ENCODE data around the gene CSNK1E. TPM values are rescaled to one million over a fixed set of nuclear protein-coding genes. Genes with fewer than 3 reads are reported as not detected.
"Not testable (repeated sequence)": the region's sequence is repeated elsewhere in the genome, so short reads cannot be mapped to it uniquely, and the experiment has no call there.

The CSNK1E gene
- 12.6 TPM for polyA plus RNA-seq

DNA sequence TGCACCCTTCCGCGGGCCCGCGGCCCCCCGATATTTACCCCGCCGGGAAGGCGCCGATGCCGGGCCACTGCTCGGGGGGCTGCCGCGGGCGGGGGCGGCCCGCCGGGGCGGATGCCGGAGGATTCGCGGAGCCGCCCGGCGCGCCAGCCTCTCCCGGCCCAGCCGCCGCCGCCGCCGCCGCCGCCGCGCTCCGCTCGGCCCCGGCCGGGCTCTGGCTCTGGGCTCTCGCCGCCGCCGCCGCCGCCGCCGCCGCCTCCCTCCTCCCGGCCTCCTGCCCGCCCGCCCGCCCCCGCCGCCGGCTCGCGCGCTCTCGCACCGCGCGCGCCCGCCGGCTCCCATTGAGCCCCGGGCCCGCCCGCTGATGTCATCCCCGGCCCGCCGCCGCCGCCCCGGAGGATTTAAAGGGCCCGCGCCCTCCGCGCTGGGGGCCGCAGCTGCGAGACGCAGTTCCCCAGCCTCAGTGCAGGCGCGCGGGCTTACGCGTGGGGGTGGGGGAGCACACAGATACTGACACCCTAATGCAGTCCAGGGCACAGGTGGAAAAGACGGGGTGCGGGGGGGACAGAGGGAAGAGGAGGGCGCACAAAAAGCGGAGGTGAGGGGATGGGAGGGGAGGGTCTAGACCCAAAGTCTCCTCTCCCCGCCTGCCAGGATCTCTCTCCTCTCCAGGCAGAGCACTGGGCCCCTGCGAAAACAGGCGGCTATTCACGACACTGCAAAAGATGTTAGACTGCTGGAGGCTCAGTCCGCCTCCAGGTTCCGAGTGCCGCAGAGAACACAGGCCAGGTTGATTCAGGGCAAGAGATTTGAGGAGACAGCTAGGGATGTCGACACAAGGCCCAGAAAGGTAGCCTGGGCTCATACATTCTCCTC lies at the start of gene CSNK1E:
CSNK1E (minus strand) TSS at position 312 of the 873 bp plus-strand sequence. CDS start 3,276 bp downstream, outside the sequence.
- Mint-ChIP-seq H3K27ac (peak within 1 kb of the TSS; percentile 94 to 100 (median 98)), H3K4me1 (peaks cover 31 to 52% (median 44%) of the 10 kb centered on the region in 3 donors), H3K36me3 (no peaks in the 10 kb centered on the region), H3K9me3 (no peaks in the 10 kb centered on the region), H3K27me3 (no peaks in the 10 kb centered on the region), H3K4me3 (peak within 1 kb of the TSS; percentile 82 to 99 (median 96))

DNA sequence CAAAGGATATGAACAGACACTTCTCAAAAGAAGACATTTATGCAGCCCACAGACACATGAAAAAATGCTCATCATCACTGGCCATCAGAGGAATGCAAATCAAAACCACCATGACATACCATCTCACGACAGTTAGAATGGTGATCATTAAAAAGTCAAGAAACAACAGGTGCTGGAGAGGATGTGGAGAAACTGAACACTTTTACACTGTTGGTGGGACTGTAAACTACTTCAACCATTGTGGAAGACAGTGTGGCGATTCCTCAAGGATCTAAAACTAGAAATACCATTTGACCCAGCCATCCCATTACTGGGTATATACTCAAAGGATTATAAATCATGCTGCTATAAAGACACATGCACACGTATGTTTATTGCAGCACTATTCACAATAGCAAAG lies 48.6 kb upstream of the CSNK1E start:
- not testable (repeated sequence) for H3K27me3 Mint-ChIP-seq, H3K9me3 Mint-ChIP-seq, H3K27ac Mint-ChIP-seq, H3K36me3 Mint-ChIP-seq
- Mint-ChIP-seq H3K4me1 (peaks cover 16 to 22% (median 18%) of the 10 kb centered on the region in 3 donors), H3K4me3 (peak overlapping the region in 1 of 4 donors; percentile 23)

DNA sequence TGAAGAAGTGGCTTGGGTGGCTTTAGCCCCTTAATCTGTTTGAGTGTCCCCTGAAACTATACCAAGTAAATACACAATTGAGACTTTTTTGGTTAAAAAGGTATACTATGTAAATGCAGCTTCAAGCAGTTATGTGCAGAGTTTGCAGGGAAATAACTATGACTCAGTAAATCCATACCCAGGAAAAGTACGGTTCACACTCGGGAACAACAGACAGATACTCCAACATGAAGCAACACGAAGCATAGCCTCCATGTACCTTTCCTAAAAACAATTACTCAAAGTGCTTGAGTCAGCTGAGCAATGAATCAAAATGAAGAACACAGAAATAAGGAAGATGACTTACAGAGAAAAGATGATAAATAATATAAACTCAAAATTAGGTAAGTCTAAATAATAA lies 47.9 kb upstream of the CSNK1E start:
- not testable (repeated sequence) for H3K36me3 Mint-ChIP-seq, H3K27ac Mint-ChIP-seq, H3K9me3 Mint-ChIP-seq, H3K27me3 Mint-ChIP-seq
- Mint-ChIP-seq H3K4me1 (peaks cover 13 to 19% (median 18%) of the 10 kb centered on the region in 3 donors), H3K4me3 (peak overlapping the region in 1 of 4 donors; percentile 70)

DNA sequence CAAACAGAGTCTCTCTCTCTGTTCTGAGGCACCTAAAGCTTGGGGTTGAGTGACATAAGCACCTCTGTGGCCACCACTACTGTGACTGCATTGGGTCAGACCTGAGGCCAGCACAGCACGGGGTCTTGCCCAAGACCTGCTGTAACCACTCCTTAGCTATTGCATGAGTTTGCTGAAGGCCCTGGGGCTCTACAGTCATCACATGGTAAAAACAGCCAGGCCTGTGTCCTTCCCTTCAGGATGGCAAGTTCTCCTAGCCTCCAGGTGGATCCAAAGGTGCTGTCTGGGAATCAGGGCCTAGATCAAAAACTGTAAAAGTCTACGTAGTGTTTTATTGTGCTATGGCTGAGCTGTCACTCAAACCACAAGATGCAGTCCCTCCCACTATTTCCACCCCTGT lies 43.3 kb upstream of the CSNK1E start:
- not testable (repeated sequence) for H3K27ac Mint-ChIP-seq, H3K4me1 Mint-ChIP-seq, H3K4me3 Mint-ChIP-seq, H3K9me3 Mint-ChIP-seq, H3K27me3 Mint-ChIP-seq, H3K36me3 Mint-ChIP-seq

DNA sequence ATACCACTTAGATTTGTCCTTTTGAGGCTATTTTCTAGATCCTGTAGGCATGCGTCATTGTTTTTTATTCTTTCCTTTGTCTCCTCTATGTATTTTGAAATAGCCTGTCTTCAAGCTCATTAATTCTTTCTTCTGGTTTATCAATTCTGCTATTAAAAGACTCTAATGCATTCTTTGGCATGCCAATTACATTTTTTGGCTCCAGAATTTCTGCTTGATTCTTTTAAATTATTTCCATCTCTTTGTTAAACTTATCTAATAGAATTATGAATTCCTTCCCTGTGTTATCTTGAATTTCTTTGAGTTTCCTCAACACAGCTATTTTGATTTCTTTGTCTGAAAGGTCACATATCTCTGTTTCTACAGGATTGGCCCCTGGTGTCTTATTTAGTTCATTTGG lies 42.6 kb upstream of the CSNK1E start:
- H3K27me3 Mint-ChIP-seq = not testable (repeated sequence)

DNA sequence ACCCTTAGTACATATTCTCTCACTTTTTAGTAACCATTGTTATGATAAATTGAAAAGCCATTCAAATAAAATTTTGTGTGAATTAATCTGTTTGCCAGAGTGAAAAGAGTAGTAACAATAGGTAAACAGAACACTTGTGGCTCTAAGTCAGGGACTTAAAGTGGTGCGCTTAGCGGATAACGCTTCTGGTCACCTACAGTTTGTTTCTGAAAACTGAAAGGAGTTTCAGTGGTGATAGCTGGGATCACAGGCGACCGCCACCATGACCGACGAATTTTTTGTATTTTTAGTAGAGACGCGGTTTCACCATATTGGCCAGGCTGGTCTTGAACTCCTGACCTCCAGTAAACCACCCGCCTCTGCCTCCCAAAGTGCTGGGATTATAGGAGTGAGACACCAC lies 40.7 kb upstream of the CSNK1E start:
- not testable (repeated sequence) for H3K27me3 Mint-ChIP-seq, H3K27ac Mint-ChIP-seq, H3K4me3 Mint-ChIP-seq, H3K4me1 Mint-ChIP-seq, H3K9me3 Mint-ChIP-seq, H3K36me3 Mint-ChIP-seq

More for the DNA sequence above, 42.6 kb upstream of the CSNK1E start:
- not testable (repeated sequence) for H3K36me3 Mint-ChIP-seq, H3K4me1 Mint-ChIP-seq, H3K9me3 Mint-ChIP-seq, H3K4me3 Mint-ChIP-seq, H3K27ac Mint-ChIP-seq

DNA sequence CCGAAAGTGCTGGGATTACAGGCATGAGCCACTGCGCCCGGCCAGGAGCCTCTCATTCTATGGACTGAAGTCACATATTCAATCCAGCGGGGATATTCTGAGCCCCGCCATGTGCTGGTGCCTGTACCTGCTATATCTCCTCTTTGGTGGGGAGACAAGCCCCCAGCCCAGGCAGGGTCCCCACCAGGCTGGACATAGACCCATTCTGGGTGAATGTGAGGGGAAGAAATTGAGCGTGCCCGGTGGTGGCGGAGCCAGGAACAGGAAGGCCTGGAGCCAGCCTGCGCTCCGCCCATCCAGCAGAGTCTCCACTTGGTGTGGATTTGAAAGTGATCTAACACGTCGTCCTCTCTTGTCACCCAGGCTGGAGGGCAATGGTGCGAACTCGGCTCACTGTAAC lies 38.0 kb upstream of the CSNK1E start:
- Mint-ChIP-seq H3K4me1 (peaks cover 0 to 2% (median 0%) of the 10 kb centered on the region in 3 donors), H3K27ac (peak overlapping the region in 1 of 3 donors; percentile 16), H3K4me3 (no peak overlapping the region), H3K36me3 (no peaks in the 10 kb centered on the region), H3K27me3 (no peaks in the 10 kb centered on the region), H3K9me3 (no peaks in the 10 kb centered on the region)

DNA sequence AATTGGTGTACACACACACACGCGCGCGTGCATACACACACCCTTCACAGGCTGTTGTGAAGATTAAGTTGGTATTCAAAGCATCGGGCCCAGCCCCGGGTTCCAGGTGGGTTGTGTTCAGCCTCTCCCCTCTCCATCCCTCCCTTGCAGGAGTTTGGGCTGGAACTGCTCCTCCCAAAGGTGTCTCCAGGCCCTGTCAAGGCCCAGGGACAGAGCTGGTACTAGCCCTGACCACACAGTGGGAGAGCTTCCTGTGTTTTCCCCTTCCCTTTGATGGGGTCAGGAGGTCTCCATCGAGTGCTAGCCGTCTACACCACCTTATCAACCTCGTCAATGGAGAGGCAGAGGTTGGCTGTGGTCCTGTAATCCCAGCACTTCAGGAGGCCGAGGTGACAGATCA lies 36.5 kb upstream of the CSNK1E start:
- H3K4me3 Mint-ChIP-seq = no peak overlapping the region
- H3K27me3 Mint-ChIP-seq = no peaks in the 10 kb centered on the region
- peaks cover 0 to 2% (median 1%) of the 10 kb centered on the region in 3 donors for H3K4me1 Mint-ChIP-seq
- H3K9me3 Mint-ChIP-seq = no peaks in the 10 kb centered on the region
- no peaks in the 10 kb centered on the region for H3K36me3 Mint-ChIP-seq
- H3K27ac Mint-ChIP-seq = peak overlapping the region in 1 of 3 donors; percentile 39

DNA sequence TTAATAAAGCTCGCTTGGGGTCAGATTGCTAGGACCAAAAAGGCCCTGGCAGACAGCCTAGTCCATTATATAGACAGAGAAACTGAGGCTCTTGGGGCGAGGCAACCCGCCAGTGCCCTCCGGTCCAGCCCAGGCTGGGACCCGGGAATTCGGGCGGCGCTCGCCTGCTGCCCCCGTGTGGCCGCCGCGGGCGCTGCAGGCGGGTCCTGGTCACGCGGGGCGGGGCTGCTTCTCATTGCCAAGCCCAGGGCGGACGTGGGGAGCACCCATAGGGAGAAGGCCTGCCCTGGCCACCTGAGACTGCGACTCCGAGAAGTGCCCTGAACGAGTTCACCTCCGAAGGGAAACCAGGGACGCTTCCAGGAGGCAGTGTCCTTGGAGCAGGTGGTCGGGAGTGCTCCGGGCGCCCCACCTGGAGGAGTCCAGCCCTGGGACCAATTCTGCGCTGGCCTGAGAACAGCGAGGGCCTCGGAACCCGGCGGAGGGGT lies 36.0 kb upstream of the CSNK1E start:
- Mint-ChIP-seq H3K4me3 (no peak overlapping the region), H3K27ac (peak overlapping the region in 1 of 3 donors; percentile 71), H3K9me3 (no peaks in the 10 kb centered on the region), H3K36me3 (no peaks in the 10 kb centered on the region), H3K4me1 (peaks cover 0 to 4% (median 2%) of the 10 kb centered on the region in 3 donors), H3K27me3 (no peaks in the 10 kb centered on the region)

DNA sequence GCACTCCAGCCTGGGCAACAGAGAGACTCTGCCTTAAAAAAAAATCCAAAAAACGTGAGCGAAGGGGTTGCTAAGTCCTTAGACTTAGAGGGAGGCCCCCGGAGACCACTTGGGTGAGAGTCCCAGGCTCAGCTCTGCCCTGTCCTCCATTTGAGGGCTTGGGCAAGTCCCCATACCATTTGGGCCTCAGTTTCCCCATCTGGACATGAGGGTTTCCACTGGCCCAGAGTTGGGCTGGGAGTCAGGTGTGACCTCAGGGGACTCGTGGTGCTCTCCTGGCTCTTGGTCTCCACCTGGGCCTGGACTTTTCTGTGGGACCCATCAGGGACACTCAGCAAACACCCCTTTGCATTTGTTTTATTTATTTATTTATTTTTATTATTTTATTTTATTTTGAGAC lies 35.2 kb upstream of the CSNK1E start:
- Mint-ChIP-seq H3K9me3 (no peaks in the 10 kb centered on the region), H3K36me3 (no peaks in the 10 kb centered on the region)

DNA sequence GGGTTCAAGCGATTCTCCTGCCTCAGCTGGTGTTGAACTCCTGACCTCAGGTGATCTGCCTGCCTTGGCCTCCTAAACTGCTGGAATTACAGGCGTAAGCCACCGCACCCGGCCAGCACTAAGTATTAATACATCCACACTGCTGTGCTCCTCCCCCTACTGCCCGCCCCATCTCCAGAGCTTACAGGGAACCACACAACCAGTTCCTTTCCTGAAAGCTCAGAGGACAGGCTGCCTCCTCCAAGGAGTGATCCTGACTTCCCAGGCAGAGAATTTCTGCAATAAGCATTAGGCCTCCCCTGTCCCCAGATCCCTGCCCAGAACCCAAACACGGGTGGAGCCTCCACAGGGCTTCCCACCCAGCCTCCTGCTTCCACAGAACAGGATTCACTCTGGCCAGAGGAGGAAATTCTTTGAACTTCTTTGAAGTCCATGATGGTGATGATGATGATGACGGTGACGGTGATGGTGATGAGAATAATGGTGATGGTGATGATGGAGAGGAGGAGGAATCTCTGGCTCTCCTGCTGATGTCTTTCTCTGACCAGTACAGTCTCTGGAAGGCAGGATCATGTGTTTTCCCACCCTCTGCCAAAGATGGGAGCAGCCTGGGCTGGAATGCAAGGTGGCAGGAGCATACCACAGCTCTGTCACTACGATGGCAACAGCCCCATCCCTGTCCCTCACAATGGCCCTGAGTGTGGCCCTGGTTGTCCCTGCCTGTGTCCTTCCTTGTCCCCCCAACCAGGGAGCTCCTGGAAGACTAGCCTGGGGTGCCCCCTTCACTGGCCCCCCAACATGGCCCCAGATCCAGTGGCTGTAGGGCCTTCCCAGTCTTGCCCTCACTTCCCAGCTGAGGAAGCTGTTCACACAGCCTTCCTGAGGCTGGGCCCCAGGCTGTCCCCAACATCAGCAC lies 33.5 kb upstream of the CSNK1E start:
- Mint-ChIP-seq H3K4me3 (no peak overlapping the region), H3K27me3 (no peaks in the 10 kb centered on the region)

More for the DNA sequence above, 35.2 kb upstream of the CSNK1E start:
- Mint-ChIP-seq H3K4me1 (peaks cover 0 to 5% (median 5%) of the 10 kb centered on the region in 3 donors), H3K27me3 (no peaks in the 10 kb centered on the region), H3K27ac (no peak overlapping the region), H3K4me3 (no peak overlapping the region)

DNA sequence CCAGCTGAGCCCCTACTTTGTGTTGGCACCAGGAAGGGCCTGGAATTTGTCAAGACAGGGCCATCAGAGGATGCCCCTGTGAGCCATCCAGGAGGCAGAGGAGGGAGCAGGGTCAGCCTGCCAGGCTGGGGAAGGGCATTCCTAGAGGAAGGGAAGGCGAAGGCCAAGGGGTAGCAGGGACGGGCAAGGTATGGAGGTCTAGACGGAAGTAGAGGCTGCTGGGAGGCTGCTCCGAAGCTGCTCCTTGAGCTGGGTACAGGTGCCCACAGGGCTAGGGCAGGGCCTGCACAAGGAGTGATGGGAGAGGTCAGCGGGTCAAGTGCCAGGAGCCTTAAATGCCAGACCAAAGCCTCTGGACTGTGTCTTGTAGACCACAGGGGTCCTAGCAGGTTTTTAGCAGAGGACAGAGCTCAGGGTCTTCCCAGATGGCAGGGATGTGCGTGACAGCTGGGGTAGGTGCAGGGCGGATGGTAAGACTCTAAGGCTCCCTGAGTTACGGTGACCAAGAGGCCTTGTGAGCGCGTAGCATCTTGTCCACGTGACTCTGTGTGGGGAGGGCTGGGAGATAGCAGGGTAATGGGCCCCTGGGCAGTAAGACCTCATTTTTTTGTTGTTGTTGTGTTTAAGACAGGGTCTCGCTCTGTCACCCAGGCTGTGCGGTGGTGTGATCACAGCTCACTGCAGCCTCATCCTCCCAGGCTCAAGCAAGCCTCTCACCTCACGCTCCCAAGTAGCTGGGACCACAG lies 31.7 kb upstream of the CSNK1E start:
- Mint-ChIP-seq H3K9me3 (no peaks in the 10 kb centered on the region), H3K27ac (peak overlapping the region; percentile 47 to 86 (median 74)), H3K36me3 (no peaks in the 10 kb centered on the region), H3K4me1 (peaks cover 3 to 10% (median 8%) of the 10 kb centered on the region in 3 donors), H3K27me3 (no peaks in the 10 kb centered on the region), H3K4me3 (peak overlapping the region in 2 of 4 donors; percentile 12 to 60)

More for the DNA sequence above, 33.5 kb upstream of the CSNK1E start:
- Mint-ChIP-seq H3K4me1 (peaks cover 3 to 10% (median 8%) of the 10 kb centered on the region in 3 donors), H3K36me3 (no peaks in the 10 kb centered on the region), H3K27ac (peak overlapping the region in 1 of 3 donors; percentile 28), H3K9me3 (no peaks in the 10 kb centered on the region)

DNA sequence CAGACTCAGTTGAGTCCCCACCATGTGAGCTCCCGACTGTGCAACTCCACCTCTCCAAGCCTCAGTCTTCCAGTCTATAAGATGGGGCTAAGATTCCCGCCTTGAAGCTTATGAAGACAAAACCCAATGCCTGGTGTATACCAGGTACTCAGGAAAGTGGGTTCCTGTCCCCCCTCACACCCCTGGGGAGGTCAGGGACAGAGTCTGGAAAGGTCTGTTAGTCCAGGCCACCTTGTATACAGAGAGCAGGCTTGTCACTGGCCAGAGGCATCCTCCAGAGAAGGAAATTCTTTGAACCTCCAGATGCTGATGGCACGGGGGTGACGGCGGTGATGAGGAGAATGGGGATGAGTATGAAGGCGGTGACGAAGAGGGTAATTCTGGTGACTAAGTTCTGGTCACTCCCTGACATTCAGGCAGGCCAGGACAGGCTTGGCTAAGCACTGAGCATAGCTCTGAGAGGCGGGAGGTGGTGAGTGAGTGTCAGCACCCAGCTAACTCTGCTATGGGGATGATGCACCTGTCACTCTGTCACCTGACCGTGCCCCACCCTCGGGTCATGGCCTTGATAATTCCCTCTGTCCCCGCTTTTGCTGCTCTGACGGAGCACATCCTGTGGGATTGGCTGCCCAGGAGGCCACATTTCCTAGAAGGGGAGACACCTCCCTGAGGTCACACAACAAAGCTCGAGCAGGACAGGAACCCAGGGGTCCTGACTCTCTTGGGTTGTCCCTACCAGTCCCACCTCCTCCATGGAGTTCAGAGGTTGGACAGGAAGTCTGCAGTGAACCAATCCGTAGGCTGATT lies 30.9 kb upstream of the CSNK1E start:
- H3K27ac Mint-ChIP-seq = peak overlapping the region; percentile 47 to 86 (median 74)

More for the DNA sequence above, 30.9 kb upstream of the CSNK1E start:
- no peaks in the 10 kb centered on the region for H3K9me3 Mint-ChIP-seq
- H3K36me3 Mint-ChIP-seq = no peaks in the 10 kb centered on the region
- no peak overlapping the region for H3K4me3 Mint-ChIP-seq
- H3K27me3 Mint-ChIP-seq = no peaks in the 10 kb centered on the region
- peaks cover 3 to 10% (median 9%) of the 10 kb centered on the region in 3 donors for H3K4me1 Mint-ChIP-seq

All from IgD-negative memory B cell (primary cell).